PC-9 (cell line): ENCODE results near the gene TBC1D22A.

Experiments
- EZH2 ChIP-seq: fragments of 200-600 bp; sonication (generic); IDR thresholded peaks from 2 replicates; pipeline ENCODE4 v1.8.0; 2017; ENCODE audit warnings: antibody characterized with exemption, low read depth
- TF ChIP-seq, protein P1 (sequence below): fragments of 200-600 bp; sonication (generic); conservative IDR thresholded peaks from 2 replicates; pipeline ENCODE4 v1.6.1; 2017; ENCODE audit warnings: mixed run types, antibody characterized with exemption, mild to moderate bottlenecking, moderate library complexity

DNA sequence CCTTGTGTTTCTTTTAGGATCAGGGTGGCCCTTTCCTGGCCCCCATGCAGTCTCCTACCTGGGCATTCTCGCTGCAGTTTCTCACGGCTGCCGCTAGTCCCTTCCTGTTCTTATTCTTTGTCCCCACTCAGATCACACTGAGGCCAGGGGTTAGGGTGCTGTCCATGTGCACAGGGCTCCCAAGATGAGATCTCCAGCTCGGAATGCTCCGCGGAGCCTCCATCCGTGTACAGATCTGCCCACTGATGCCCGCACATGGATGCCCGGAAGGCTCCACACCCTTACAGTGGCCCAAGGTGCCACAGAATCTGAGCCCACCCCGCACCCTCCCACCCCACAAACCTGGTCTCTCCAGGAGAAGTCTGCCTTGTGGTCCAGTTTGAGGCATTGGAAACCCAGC, 457.3 kb downstream of the TBC1D22A start:
- TF ChIP-seq, protein P1, sequence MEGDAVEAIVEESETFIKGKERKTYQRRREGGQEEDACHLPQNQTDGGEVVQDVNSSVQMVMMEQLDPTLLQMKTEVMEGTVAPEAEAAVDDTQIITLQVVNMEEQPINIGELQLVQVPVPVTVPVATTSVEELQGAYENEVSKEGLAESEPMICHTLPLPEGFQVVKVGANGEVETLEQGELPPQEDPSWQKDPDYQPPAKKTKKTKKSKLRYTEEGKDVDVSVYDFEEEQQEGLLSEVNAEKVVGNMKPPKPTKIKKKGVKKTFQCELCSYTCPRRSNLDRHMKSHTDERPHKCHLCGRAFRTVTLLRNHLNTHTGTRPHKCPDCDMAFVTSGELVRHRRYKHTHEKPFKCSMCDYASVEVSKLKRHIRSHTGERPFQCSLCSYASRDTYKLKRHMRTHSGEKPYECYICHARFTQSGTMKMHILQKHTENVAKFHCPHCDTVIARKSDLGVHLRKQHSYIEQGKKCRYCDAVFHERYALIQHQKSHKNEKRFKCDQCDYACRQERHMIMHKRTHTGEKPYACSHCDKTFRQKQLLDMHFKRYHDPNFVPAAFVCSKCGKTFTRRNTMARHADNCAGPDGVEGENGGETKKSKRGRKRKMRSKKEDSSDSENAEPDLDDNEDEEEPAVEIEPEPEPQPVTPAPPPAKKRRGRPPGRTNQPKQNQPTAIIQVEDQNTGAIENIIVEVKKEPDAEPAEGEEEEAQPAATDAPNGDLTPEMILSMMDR, result no peak
- no peak for TF ChIP-seq EZH2
